Retina (tissue), 1 donor: ENCODE measurements around the gene KATNBL1.

Experiments used
- DNase-seq: peaks from one replicate; pipeline ENCODE4 v3.0.0-alpha.2; 2016

KATNBL1 gene

DNA sequence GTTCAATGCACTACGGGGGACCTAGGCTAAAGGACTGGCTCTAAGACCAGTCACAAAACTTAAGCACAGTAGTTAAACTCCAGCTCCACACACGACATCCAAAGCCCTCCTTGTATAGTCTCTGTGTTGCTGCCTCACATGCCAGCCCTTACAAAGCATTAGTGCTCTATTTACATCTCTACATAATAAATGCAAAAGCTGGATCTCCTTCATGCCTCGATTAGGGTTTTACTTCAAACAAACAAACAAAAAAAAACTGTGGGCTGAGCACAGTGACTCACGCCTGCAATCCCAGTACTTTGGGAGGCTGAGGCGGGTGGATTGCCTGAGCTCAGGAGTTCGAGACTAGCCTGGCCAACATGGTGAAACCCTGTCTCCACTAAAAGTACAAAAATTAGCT is 98.4 kb downstream of the KATNBL1 start:
- no peak for DNase-seq

DNA sequence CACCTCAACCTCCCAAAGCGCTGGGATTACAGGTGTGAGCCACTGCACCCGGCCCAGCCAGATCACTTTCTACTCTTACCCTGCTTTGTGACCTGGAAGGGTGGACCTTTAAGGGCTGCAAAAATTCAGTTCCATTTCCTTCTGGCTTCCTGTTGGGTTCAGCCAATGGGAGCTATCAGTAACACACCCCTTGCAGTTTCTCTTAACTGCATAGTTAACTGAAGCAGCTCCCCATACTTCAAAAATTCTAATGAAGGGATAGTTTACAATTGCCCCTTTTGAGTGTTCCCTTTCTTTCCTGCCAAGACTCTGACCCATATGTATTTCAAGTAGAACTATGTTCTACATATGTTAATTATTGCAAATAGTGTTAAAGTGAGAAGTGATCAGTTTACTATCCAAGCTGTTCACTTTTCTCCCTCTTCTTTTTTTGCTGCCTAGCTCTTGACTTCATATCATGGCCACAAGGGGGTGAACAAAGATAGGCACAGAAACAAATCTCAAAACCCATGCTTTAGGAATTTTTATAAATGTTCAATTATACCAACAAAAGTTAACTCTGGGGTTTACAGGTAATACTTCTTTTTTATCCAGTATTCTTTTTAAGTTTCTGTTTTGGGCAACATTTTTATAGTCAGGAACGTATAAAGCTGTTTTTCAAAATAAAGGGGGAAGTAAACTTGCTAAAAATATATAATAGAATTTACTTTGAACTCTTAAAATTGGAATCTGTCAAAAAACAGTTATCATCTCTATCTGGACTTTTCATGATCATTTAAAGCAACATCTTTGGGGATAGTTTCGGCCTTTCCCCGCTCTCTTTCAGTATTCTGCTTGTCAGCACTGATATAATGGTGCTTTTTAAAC is 99.9 kb downstream of the KATNBL1 start:
- no peak for DNase-seq

DNA sequence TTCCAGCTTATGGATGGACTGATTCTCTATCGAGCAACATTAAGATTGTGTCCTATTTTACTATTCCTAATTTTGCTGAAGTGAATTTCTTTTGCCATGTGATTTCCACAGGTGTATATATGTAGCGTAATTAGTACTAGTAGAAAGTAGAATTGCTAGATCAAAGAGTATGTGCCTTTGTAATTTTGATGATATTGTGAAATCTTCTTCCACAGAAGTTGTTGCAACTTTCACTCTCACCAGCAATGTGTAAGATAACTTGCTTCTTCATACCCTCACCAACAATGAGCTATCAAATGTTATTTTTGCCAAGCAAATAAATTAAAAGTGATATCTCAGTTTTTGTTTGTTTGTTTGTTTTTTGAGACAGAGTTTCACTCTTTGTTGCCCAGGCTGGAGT is 102.6 kb downstream of the KATNBL1 start:
- DNase-seq: no peak

DNA sequence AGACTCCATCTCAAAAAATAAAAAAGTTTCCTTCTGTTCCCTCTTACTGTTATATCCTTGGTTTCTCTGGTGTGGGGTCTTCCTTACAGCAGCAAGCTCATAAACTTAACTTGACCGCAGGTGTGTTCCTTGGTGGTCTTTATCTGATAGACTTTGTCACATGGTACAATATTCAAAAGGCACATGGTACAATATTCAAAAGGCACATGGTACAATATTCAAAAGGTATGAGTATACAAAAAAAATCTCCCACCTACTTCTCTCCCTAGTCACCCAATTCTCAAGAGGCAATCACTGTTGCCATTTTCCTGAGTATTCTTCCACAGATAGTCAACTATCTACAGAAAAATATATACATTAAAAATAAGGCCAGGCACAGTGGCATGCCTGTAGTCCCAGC is 103.5 kb downstream of the KATNBL1 start:
- no peak for DNase-seq

DNA sequence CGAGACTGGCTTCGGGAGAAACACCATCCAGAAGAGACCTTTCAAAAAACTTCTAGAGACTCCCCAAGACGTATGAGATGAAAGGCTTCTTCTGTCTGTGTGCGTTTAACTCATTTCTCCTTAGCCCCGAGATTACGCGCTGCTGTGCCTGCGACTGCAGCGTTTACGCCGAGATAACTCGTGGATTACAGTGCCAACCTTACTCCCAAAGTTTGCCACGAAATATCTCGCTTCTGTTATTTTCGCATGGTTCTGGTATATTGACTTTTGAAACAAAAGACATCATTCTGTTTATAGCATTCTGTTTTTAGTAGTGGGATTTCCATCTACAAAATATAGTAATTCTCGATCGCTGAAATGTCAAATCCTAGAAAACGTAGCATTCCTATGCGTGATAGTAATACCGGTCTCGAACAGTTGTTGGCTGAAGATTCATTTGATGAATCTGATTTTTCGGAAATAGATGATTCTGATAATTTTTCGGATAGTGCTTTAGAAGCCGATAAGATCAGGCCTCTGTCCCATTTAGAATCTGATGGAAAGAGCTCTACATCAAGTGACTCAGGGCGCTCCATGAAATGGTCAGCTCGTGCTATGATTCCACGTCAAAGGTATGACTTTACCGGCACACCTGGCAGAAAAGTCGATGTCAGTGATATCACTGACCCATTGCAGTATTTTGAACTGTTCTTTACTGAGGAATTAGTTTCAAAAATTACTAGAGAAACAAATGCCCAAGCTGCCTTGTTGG is 107.5 kb downstream of the KATNBL1 start:
- DNase-seq: no peak

DNA sequence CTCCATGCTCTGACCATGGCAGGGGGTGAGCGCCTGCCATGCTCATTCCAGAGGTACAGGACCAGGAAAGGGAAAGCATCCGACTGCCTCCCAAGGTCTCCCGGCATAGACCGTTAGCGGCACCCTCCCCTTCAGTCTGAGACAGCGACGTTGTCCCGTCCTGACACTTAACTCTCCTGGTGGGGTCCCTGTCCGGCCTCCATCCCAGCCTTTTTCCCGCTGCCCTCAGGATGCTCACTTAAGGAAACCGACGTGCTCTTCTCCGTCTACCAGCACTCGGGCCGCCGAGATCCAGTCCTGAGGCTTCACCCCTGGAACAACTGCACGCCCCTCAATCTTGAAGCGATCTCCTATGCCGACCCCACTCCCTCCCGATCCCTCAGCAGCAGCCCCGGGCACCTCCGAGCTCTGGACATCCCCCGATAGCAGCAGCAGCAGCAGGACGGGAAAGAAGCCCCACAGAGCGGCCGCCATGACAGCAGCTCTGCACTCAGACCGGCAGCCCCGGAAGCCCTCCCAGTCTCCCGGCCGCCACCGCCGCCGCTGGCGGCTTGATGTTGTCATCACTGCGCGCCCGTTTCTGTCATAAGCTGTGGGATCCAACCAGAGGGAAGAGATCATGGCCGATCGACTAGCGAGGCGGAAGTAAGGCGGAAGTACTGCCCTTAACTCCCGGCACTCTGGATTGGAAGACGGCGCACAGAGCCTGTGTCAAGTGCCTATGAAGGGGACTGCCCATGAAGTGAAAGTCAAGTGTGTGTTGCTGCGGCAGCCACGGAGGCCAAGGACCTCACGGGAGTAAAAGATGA is 108.3 kb downstream of the KATNBL1 start, which contains the start of the genes EMC7 and PGBD4:
TSS of gene EMC7 (minus strand) at position 497 of the 809 bp plus-strand sequence. CDS start at position 474, 23 bp downstream.
TSS of gene PGBD4 (plus strand) at position 718 of the 809 bp plus-strand sequence. CDS start 449 bp downstream, outside the sequence.
- DNase-seq: peak; percentile 99

DNA sequence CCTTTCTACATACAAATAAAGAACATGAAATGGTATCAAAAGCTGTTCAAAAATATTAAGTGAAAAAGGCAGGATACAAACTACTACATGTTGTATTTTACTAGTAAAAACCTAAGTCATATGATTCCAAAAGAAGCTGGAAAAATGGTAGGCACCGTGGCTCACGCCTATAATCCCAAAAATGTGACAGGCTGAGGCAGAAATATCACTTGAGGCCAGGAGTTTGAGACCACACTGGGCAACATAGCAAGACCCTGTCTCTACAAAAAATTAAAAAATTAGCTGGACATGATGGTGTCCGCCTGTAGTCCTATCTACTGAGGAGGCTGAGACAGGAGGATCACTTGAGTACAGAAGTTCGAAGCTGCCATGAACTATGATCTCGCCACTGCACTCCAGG is 110.0 kb downstream of the KATNBL1 start:
- DNase-seq: no peak
